ENCODE measurements around the gene CARD19. TPM values are rescaled to one million over a fixed set of nuclear protein-coding genes. Genes with fewer than 3 reads are reported as not detected.

The CARD19 gene
- total RNA-seq, 1 donor from 2014 or later, result 15.6 TPM

DNA sequence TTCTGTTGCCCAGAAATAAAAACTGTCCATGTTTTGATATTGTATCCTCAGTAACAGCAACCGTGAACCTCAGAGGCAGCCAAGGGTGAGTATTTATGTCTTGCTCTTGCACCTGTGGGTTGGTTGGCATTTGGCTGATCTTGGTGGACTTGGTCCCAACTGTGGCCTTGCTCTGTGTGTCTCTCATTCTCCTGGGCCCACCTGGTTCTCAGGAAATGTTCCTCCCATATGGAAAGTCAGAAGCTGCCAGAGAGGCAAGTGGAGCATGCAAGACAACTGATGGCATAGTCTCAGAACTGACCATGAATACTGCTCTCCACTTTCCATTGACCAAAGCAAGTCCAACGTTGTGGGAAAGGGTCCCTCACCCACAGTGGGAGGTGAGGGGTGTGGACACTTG lies 51.6 kb downstream of the CARD19 start:
- Mint-ChIP-seq H3K27me3 (no peaks in the 10 kb centered on the region), H3K36me3 (ENCODE audit: low read depth) (no peaks in the 10 kb centered on the region), H3K9me3 (peaks cover 4% of the 10 kb centered on the region), H3K27ac (no peak overlapping the region), H3K4me1 (peaks cover 24% of the 10 kb centered on the region), H3K4me3 (no peak overlapping the region)
- CTCF ChIA-PET, result no interaction called here
- no peak for DNase-seq
- TF ChIP-seq, protein P1, sequence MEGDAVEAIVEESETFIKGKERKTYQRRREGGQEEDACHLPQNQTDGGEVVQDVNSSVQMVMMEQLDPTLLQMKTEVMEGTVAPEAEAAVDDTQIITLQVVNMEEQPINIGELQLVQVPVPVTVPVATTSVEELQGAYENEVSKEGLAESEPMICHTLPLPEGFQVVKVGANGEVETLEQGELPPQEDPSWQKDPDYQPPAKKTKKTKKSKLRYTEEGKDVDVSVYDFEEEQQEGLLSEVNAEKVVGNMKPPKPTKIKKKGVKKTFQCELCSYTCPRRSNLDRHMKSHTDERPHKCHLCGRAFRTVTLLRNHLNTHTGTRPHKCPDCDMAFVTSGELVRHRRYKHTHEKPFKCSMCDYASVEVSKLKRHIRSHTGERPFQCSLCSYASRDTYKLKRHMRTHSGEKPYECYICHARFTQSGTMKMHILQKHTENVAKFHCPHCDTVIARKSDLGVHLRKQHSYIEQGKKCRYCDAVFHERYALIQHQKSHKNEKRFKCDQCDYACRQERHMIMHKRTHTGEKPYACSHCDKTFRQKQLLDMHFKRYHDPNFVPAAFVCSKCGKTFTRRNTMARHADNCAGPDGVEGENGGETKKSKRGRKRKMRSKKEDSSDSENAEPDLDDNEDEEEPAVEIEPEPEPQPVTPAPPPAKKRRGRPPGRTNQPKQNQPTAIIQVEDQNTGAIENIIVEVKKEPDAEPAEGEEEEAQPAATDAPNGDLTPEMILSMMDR (IDR thresholded peaks at IDR 0.05), result no peak
- intact Hi-C loops (cut with micrococcal nuclease), result no loop called here
- no peak for ATAC-seq (ENCODE audit: low read depth)
- POLR2A ChIA-PET, result no interaction called here

DNA sequence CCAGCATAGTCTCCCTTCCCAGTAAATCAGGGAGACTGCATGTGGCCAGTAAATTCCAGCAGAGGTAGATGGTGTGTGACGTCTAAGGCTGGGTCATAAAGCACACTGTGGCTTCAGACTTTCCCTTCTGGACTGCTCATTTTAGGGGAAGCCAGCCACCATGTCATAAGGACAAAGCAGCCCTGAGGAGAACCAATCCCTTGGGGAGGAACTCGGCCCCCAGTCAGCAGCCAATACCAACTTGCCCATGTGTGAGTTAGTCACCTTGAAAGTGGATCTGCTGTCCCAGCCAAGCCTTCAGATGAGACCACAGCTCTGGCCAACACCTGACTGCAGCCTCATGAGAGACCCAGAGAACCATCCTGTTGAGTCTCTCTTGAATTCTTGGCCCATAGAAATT lies 52.7 kb downstream of the CARD19 start:
- Mint-ChIP-seq H3K36me3 (ENCODE audit: low read depth) (no peaks in the 10 kb centered on the region), H3K4me1 (peaks cover 17% of the 10 kb centered on the region), H3K4me3 (no peak overlapping the region), H3K27me3 (no peaks in the 10 kb centered on the region), H3K27ac (no peak overlapping the region), H3K9me3 (peaks cover 4% of the 10 kb centered on the region)
- no peak for ATAC-seq (ENCODE audit: low read depth)
- POLR2A ChIA-PET, result no interaction called here
- CTCF ChIA-PET, result no interaction called here
- no peak for DNase-seq
- TF ChIP-seq, protein P1 (IDR thresholded peaks at IDR 0.05), result no peak
- intact Hi-C loops (cut with micrococcal nuclease), result no loop called here

DNA sequence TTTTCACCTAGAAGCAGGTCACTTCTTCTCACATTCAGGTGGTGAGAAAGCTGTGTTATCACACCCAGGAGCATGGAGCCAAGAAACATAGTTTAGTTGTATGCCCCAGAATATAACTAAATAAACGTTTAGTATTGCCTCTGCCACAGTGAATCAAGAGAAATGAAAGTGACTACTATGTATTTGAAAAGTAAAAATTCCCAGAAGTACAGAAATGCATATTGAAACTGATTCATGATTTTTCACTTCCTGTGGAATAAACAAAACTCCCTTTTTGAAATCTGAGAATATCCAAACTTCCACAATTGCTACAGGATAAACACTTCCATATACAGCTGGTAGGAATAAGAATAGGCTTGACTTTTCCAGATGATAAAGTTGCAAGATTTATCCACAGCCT lies 53.3 kb downstream of the CARD19 start:
- CTCF ChIA-PET, result no interaction called here
- DNase-seq (no peak), ATAC-seq (ENCODE audit: low read depth) (no peak)
- Mint-ChIP-seq H3K9me3 (peaks cover 4% of the 10 kb centered on the region), H3K27me3 (no peaks in the 10 kb centered on the region), H3K36me3 (ENCODE audit: low read depth) (no peaks in the 10 kb centered on the region), H3K27ac (no peak overlapping the region), H3K4me3 (no peak overlapping the region), H3K4me1 (peaks cover 10% of the 10 kb centered on the region)
- intact Hi-C loops (cut with micrococcal nuclease), result no loop called here
- TF ChIP-seq, protein P1 (IDR thresholded peaks at IDR 0.05), result no peak
- POLR2A ChIA-PET, result no interaction called here

DNA sequence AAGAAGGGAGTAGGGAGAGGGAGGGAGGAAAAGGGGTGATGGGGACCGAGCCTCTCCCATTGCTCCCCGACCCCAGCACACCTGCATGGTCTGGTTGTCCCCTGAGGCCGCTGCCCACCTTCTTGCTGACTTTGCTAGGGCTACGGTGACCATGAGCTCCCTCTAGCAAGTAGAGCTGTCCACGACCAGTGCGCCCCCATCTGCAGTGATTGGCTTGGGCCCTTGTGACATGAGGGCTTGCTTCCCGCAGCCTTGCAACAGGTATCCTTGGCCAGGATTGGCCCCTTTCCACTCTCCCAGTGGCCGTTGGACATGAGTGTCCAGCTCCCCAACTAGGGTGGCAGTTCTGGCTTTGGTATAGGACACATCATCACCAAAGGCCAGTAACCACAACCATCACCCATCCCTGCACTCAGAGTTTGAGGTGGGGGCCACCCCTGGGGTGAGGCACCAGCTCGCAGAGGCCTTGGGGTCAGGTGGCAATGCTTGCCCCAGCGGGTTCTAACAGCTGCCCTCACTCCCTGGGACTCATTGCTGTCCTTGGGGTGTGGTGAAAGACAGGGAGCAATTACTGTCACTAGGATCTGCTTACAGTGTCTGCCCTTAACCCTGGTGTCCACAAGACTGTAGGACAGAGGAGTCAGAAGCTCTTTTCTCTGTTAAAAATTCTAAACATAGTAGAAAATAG lies 55.2 kb downstream of the CARD19 start:
- peaks cover 4% of the 10 kb centered on the region for H3K9me3 Mint-ChIP-seq
- TF ChIP-seq, protein P1 (IDR thresholded peaks at IDR 0.05), result no peak
- no peak overlapping the region for H3K4me3 Mint-ChIP-seq
- peaks cover 6% of the 10 kb centered on the region for H3K4me1 Mint-ChIP-seq
- no peak overlapping the region for H3K27ac Mint-ChIP-seq
- no peak for ATAC-seq (ENCODE audit: low read depth)
- POLR2A ChIA-PET, result interaction anchor here (0.9 kb wide), 1 partner anchor 17 kb away, joined by 3 read pairs; the partner anchor contains the start of gene NINJ1
- CTCF ChIA-PET, result no interaction called here
- no peaks in the 10 kb centered on the region for H3K36me3 Mint-ChIP-seq (ENCODE audit: low read depth)
- H3K27me3 Mint-ChIP-seq, result no peaks in the 10 kb centered on the region
- DNase-seq, result no peak
- intact Hi-C loops (cut with micrococcal nuclease), result no loop called here

DNA sequence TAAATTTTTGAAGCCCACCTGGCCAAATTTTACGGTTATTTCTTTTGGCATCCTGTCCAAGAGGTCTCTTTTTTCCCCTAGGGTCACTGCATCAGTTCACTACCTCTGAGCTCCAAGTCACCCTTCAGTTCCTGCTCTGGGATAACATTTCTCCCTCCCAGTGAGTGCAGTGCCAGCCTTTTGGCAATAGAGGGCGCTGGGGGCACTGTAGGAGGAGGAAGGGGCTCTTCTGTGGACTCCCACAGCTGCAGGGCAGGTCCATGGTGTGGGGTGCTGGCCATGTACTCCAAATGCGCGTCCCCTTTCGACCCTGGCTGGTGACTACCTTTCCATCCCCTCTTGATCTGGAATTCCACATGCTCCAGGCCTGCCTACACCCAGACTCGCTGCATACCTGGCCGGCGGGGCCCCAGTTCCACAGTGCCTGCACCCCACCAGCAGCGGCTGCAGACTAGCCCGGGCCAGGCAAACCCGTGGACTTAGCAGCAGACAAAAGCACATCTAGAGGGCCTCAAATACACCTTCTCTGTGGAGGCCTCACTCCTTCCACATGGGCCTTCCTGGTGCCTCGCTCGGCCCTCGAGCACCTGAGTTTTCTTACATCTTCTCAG lies 58.4 kb downstream of the CARD19 start:
- Mint-ChIP-seq H3K36me3 (ENCODE audit: low read depth) (no peaks in the 10 kb centered on the region), H3K9me3 (no peaks in the 10 kb centered on the region), H3K27ac (no peak overlapping the region), H3K4me3 (no peak overlapping the region), H3K4me1 (no peaks in the 10 kb centered on the region), H3K27me3 (no peaks in the 10 kb centered on the region)
- ChIA-PET CTCF (no interaction called here), POLR2A (no interaction called here)
- intact Hi-C loops (cut with micrococcal nuclease), result no loop called here
- no peak for DNase-seq
- TF ChIP-seq, protein P1 (IDR thresholded peaks at IDR 0.05), result no peak
- peak; percentile 31 for ATAC-seq (ENCODE audit: low read depth)
